Measurements from ENCODE around the gene METTL21C. TPM values are rescaled to one million over a fixed set of nuclear protein-coding genes. Genes with fewer than 3 reads are reported as not detected.

Gene METTL21C
- polyA plus RNA-seq, 1 donor (not counting 4 experiments of a cell fraction or from before 2014, with no cell fraction given): not detected

- Histone ChIP-seq H3K36me3 (ENCODE audit: control insufficient read depth in 2 of 2, extremely low read depth in 1 of 2, insufficient read depth in 2 of 2, low read length in 2 of 2) (peaks cover 13 to 24% of the 10 kb centered on the region in 2 experiments), H4K20me1 (ENCODE audit: control insufficient read depth, extremely low read depth, insufficient read depth, low read length) (no peaks in the 10 kb centered on the region), H3K9me1 (ENCODE audit: control insufficient read depth, extremely low read depth, insufficient read depth, low read length) (no peaks in the 10 kb centered on the region), H3K4me3 (ENCODE audit: control insufficient read depth in 2 of 3, extremely low read depth in 1 of 3, insufficient read depth in 2 of 3, low read depth in 1 of 3, low read length in 3 of 3) (no peak overlapping the region), H3K27me3 (ENCODE audit: control insufficient read depth, extremely low read depth, insufficient read depth, low read length) (no peaks in the 10 kb centered on the region), H3K4me1 (ENCODE audit: control insufficient read depth, extremely low read depth, insufficient read depth, low read length) (no peaks in the 10 kb centered on the region), H3K9ac (ENCODE audit: control insufficient read depth, extremely low read depth, insufficient read depth, low read length) (no peak overlapping the region), H3K9me3 (ENCODE audit: control insufficient read depth, low read depth, low read length) (no peaks in the 10 kb centered on the region), H3K4me2 (ENCODE audit: control insufficient read depth, extremely low read depth, insufficient read depth, low read depth, low read length) (no peak overlapping the region), H2AFZ (ENCODE audit: control insufficient read depth, low read length) (no peak overlapping the region), H3K79me2 (ENCODE audit: control insufficient read depth, insufficient read depth, low read length) (no peaks in the 10 kb centered on the region), H3K27ac (ENCODE audit: control insufficient read depth, insufficient read depth, low read length) (no peak overlapping the region)
- FAIRE-seq (peak; percentile 46), DNase-seq (ENCODE audit: low read depth, low spot score) (no peak)
- TF ChIP-seq CTCF (optimal IDR thresholded peaks at IDR 0.05 in 1 of 3, IDR thresholded peaks at IDR 0.05 in 1 of 3, conservative IDR thresholded peaks at IDR 0.05 in 1 of 3; ENCODE audit: extremely low read depth in 1 of 3, insufficient read depth in 2 of 3, low read length in 3 of 3) (no peak), EZH2 (IDR thresholded peaks at IDR 0.05; ENCODE audit: low read length) (no peak)
- dilution Hi-C loops (cut with MboI; ENCODE audit: extremely low pct_ligation_motif_present, low sequenced_read_pairs): no loop called here
Observed at GRCh38 chr13:102643656-102644055, 51.2 kb downstream of the METTL21C start.

DNA sequence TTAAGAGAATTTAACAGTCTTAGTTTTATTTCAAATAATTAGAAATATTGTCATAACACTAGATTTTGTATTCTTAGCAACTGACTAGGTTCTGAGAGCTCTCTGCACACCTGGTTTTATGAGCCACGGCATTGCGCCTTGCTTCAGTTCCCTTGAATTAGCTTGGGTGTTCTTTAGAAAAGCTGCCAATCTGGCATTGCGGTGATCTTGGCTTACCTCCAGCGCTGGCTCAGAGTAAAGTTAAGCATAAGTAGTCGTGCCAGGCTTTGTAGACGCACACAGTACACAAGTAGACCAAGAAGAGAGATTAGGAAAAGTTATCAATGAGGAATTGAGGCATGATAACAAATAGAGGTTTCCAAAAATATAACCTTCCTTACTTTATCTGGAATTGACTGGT is 52.4 kb downstream of the METTL21C start:
- H3K36me3 ChIP-seq (ENCODE audit: control insufficient read depth in 2 of 2, extremely low read depth in 1 of 2, insufficient read depth in 2 of 2, low read length in 2 of 2): peaks cover 14 to 20% of the 10 kb centered on the region in 2 experiments
- dilution Hi-C loops (cut with MboI; ENCODE audit: extremely low pct_ligation_motif_present, low sequenced_read_pairs): no loop called here
- no peak for TF ChIP-seq EZH2 (IDR thresholded peaks at IDR 0.05; ENCODE audit: low read length)
- TF ChIP-seq CTCF (optimal IDR thresholded peaks at IDR 0.05 in 1 of 3, IDR thresholded peaks at IDR 0.05 in 1 of 3, conservative IDR thresholded peaks at IDR 0.05 in 1 of 3; ENCODE audit: extremely low read depth in 1 of 3, insufficient read depth in 2 of 3, low read length in 3 of 3): no peak

More for the DNA sequence above, 52.4 kb downstream of the METTL21C start:
- Histone ChIP-seq H3K9me1 (ENCODE audit: control insufficient read depth, extremely low read depth, insufficient read depth, low read length) (no peaks in the 10 kb centered on the region), H3K27ac (ENCODE audit: control insufficient read depth, insufficient read depth, low read length) (no peak overlapping the region), H3K9me3 (ENCODE audit: control insufficient read depth, low read depth, low read length) (no peaks in the 10 kb centered on the region), H3K4me1 (ENCODE audit: control insufficient read depth, extremely low read depth, insufficient read depth, low read length) (no peaks in the 10 kb centered on the region), H3K27me3 (ENCODE audit: control insufficient read depth, extremely low read depth, insufficient read depth, low read length) (no peaks in the 10 kb centered on the region), H3K79me2 (ENCODE audit: control insufficient read depth, insufficient read depth, low read length) (no peaks in the 10 kb centered on the region), H3K4me3 (ENCODE audit: control insufficient read depth in 2 of 3, extremely low read depth in 1 of 3, insufficient read depth in 2 of 3, low read depth in 1 of 3, low read length in 3 of 3) (no peak overlapping the region), H2AFZ (ENCODE audit: control insufficient read depth, low read length) (no peak overlapping the region), H3K9ac (ENCODE audit: control insufficient read depth, extremely low read depth, insufficient read depth, low read length) (no peak overlapping the region), H4K20me1 (ENCODE audit: control insufficient read depth, extremely low read depth, insufficient read depth, low read length) (no peaks in the 10 kb centered on the region), H3K4me2 (ENCODE audit: control insufficient read depth, extremely low read depth, insufficient read depth, low read depth, low read length) (no peak overlapping the region)
- FAIRE-seq (no peak), DNase-seq (ENCODE audit: low read depth, low spot score) (no peak)

Measured in keratinocyte (primary cell).